Ovary (tissue), 9 donors: Measurements from ENCODE around the gene ADNP. TPM values are rescaled to one million over a fixed set of nuclear protein-coding genes. Genes with fewer than 3 reads are reported as not detected.

Source experiments
- DNase-seq, 5 donors: peaks; one replicate each; pipeline ENCODE4 v3.0.0-alpha.2; 2019 to 2020
- H3K27ac ChIP-seq, 2 donors: fragments of 200-600 bp; one replicate each; pipeline versions ENCODE4 v1.5.1 to v1.8.0; 2019 to 2022
- H3K27me3 ChIP-seq: fragments of 200-600 bp; one replicate; pipeline ENCODE4 v1.8.0; 2022
- H3K36me3 ChIP-seq: fragments of 200-600 bp; sonication (generic); one replicate; pipeline ENCODE4 v1.5.1; 2019
- H3K4me1 ChIP-seq: one replicate; pipeline ENCODE4 v1.8.1; 2013; ENCODE audit warnings: mild to moderate bottlenecking, moderate library complexity; ENCODE audit not compliant: insufficient read depth
- H3K4me3 ChIP-seq: fragments of 200-600 bp; sonication (generic); one replicate; pipeline ENCODE4 v1.5.1; 2017
- H3K9me3 ChIP-seq, 2 donors: fragments of 200-600 bp in 1 of 2; sonication (generic) in 1 of 2; one replicate each; pipeline versions ENCODE4 v1.5.1 to v1.8.1; 2013 to 2019; ENCODE audit warnings: mild to moderate bottlenecking in 1 of 2, moderate library complexity in 1 of 2
- CTCF ChIP-seq, 3 donors: fragments of 450-650 bp in 2 of 3; fragments of 200-600 bp in 1 of 3; IDR thresholded peaks; one replicate each; pipeline versions ENCODE4 v1.5.1 to v1.8.0; 2016 to 2022; ENCODE audit warnings: antibody characterized with exemption in 3 of 3, mild to moderate bottlenecking in 1 of 3
- EP300 ChIP-seq: sonication (generic); formaldehyde crosslinking; IDR thresholded peaks from one replicate; pipeline ENCODE4 v1.6.1; 2017; ENCODE audit warnings: antibody characterized with exemption
- POLR2A ChIP-seq: fragments of 450-650 bp; IDR thresholded peaks from one replicate; pipeline ENCODE4 v1.6.1; 2017; ENCODE audit warnings: antibody characterized with exemption, mild to moderate bottlenecking, moderate library complexity
- WGBS, 3 donors: extraction: QIAGEN DNeasy Blood & Tissue Kit in 1 of 3; methylation state at CpG; one replicate each; pipeline versions ENCODE4 v1.1.5 to v1.1.7; 2013 to 2017; 5-methylcytosine and 5-hydroxymethylcytosine counted together
- intact Hi-C, 4 donors: fragments of 100-400 bp; cut with DNase I; formaldehyde crosslinking; loops; one replicate each; pipeline versions ENCODE4 v1.11.0 to v1.15.1; 2022 to 2023
- polyA plus RNA-seq, 2 donors: library from polyadenylated mRNA; stranded (reverse); fragments of 200-250 nt in 1 of 2; fragments of 350-450 nt in 1 of 2; fragmentation: Illumina TruSeq in 1 of 2; extraction: RNeasy Lipid Tissue Mini Kit (QIAGEN cat#74804) in 1 of 2; gene quantifications; one replicate each; pipeline ENCODE4 v1.2.3, GENCODE V29; 2013 to 2014
- total RNA-seq, 7 donors: library from RNA; depleted of rRNA in 2 of 7; stranded (reverse); fragments of >200 nt in 2 of 7; fragmentation: NEBNext Ultra II Directional in 3 of 7; extraction: Animal tissue kit (Norgen Biotek cat#: 25700) in 3 of 7; gene quantifications; one replicate each; pipeline versions ENCODE4 v1.1.0 to v1.2.4, GENCODE V29; 2016 to 2023
- donor health status: DM: no; HTN: no; CAD: no; lungs with moderate emphysema.
- donor health status: DM: no; HTN: no; CAD: no.
- donor health status: Bipolar disorder and iron deficiency.
- donor health status: DM: yes; HTN: yes; CAD: no.
- donor health status: DM: no; HTN: no; CAD: no.
- donor health status: DM: yes; HTN: yes; CAD: no.

The ADNP gene
- total and polyA plus RNA-seq, 9 donors = 30.8 to 94.7 (median 75.5) TPM

DNA sequence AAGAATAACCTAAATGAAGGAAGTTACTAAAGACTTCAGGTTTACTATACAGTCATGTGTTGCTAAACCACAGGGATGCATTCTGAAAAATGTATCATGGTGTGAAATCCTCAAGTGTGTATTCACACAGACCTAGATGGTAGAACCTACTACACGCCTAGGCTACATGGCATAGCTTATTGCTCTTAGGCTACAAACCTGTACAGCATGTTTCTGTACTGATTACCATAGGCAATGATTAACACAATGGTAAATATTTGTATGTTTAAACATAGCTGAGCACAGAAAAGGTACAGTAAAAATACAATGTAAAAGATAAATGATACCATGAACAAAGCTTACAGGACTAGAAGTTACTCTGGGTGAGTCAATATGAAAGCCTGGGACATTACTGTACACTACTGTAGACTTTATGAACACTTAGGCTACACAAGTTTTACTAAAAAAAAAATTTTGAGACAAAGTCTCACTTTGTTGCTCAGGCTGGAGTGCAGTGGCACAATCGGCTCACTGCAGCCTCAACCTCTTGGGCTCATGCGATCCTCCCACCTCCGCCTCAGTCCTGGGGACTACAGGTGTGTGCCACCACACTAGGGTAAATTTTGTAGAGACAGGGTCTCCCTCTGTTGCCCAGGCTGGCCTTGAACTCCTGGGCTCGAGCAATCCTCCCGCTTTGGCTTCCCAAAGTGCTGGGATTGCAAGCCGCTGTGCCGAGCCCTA is 36.0 kb downstream of the ADNP start:
- no peak overlapping the region for H3K27ac ChIP-seq
- H3K4me3 ChIP-seq = no peak overlapping the region
- 87 to 95% (median 88%) methylated on average over 8 of the region's 8 CpGs for WGBS, 3 donors
- no peaks in the 10 kb centered on the region for H3K4me1 ChIP-seq
- no peaks in the 10 kb centered on the region for H3K36me3 ChIP-seq
- TF ChIP-seq CTCF (IDR thresholded peaks at IDR 0.05) (no peak), EP300 (no peak), POLR2A (no peak)
- H3K9me3 ChIP-seq = no peaks in the 10 kb centered on the region
- DNase-seq = no peak
- intact Hi-C loops = no loop called here
- no peaks in the 10 kb centered on the region for H3K27me3 ChIP-seq

GRCh38 chr20:50893620-50894019 is 37.6 kb downstream of the ADNP start:
- Histone ChIP-seq H3K27ac (no peak overlapping the region), H3K4me3 (no peak overlapping the region), H3K4me1 (no peaks in the 10 kb centered on the region), H3K36me3 (no peaks in the 10 kb centered on the region), H3K27me3 (no peaks in the 10 kb centered on the region), H3K9me3 (no peaks in the 10 kb centered on the region)
- DNase-seq = no peak
- TF ChIP-seq POLR2A (no peak), CTCF (IDR thresholded peaks at IDR 0.05) (no peak), EP300 (no peak)
- intact Hi-C loops = no loop called here
- WGBS, 3 donors = 95 to 98% (median 96%) methylated on average over 7 of the region's 7 CpGs

- no peaks in the 10 kb centered on the region for H3K9me3 ChIP-seq
- no peak overlapping the region for H3K4me3 ChIP-seq
- 89 to 95% (median 95%) methylated on average over 8 of the region's 8 CpGs for WGBS, 3 donors
- no peaks in the 10 kb centered on the region for H3K27me3 ChIP-seq
- no peaks in the 10 kb centered on the region for H3K4me1 ChIP-seq
- TF ChIP-seq CTCF (IDR thresholded peaks at IDR 0.05) (no peak), POLR2A (no peak)
- no peak for DNase-seq
- intact Hi-C loops = no loop called here
- no peak overlapping the region for H3K27ac ChIP-seq
- H3K36me3 ChIP-seq = no peaks in the 10 kb centered on the region
Observed at GRCh38 chr20:50892394-50892793, 38.8 kb downstream of the ADNP start.

DNA sequence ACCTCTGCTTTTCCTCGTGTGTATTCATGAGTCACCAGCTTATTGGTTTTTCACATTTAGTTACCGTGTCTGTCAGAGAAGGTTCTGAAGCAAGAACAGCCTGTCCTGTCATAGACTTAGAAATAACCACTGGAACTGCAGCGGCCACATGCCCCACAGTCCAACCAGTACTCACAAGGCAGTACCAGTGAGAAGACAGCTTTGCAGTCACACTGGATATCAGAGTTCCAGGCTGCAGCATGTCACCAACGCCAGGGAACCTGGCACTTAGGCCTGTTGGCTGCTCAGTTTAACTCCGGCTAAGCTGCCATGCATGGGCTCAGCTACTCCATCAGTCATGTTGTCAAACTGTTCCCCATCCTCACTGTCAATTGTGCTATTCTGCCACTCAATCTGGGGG is 40.1 kb downstream of the ADNP start:
- H3K27me3 ChIP-seq = no peaks in the 10 kb centered on the region
- no peaks in the 10 kb centered on the region for H3K9me3 ChIP-seq
- no peak for TF ChIP-seq CTCF (IDR thresholded peaks at IDR 0.05)
- TF ChIP-seq POLR2A = no peak
- no peak for TF ChIP-seq EP300
- H3K36me3 ChIP-seq = no peaks in the 10 kb centered on the region
- DNase-seq = no peak
- intact Hi-C loops = no loop called here
- no peak overlapping the region for H3K4me3 ChIP-seq
- no peak overlapping the region for H3K27ac ChIP-seq
- H3K4me1 ChIP-seq = no peaks in the 10 kb centered on the region
- 80 to 84% (median 84%) methylated on average over 5 of the region's 5 CpGs for WGBS, 3 donors
